Body of pancreas (tissue), 4 donors: Measurements from ENCODE around the gene STX1B.

ENCODE experiments used
- CTCF ChIP-seq, 7 experiments: fragments of 450-650 bp in 4 of 7; fragments of 200-600 bp in 3 of 7; sonication (generic) in 3 of 7; IDR thresholded peaks; one replicate each; pipeline ENCODE4 v1.5.1; 2016 to 2019; ENCODE audit warnings: antibody characterized with exemption in 7 of 7
- POLR2A ChIP-seq, 3 donors: fragments of 450-650 bp; IDR thresholded peaks; one replicate each; pipeline ENCODE4 v1.6.1; 2016; ENCODE audit warnings: antibody characterized with exemption in 3 of 3, mild to moderate bottlenecking in 2 of 3

GRCh38 chr16:30967795-30968194, 42.6 kb downstream of the STX1B start:
- TF ChIP-seq CTCF (IDR thresholded peaks at IDR 0.05) (no peak), POLR2A (IDR thresholded peaks at IDR 0.05) (no peak)
